ACC112 (cell line): ENCODE results near the gene PABPC4L.

Experiments used
- H2AFZ ChIP-seq: fragments of 200-600 bp; sonication (generic); one replicate; pipeline ENCODE4 v1.6.0; 2017; ENCODE audit warnings: antibody characterized with exemption, low read length; ENCODE audit not compliant: unreplicated experiment
- H3K27ac ChIP-seq: fragments of 200-600 bp; sonication (generic); 2 replicates; pipeline ENCODE4 v1.5.1; 2014; ENCODE audit warnings: low read depth, mild to moderate bottlenecking, antibody characterized with exemption, low read length, moderate library complexity
- H3K27me3 ChIP-seq: fragments of 200-600 bp; sonication (generic); 2 replicates; pipeline ENCODE4 v1.6.1; 2014; ENCODE audit warnings: mild to moderate bottlenecking, antibody characterized with exemption, low read length, moderate library complexity, mixed read lengths; ENCODE audit not compliant: insufficient read depth
- H3K36me3 ChIP-seq: fragments of 200-600 bp; sonication (generic); 2 replicates; pipeline ENCODE4 v1.6.1; 2016; ENCODE audit warnings: mild to moderate bottlenecking, antibody characterized with exemption, low read length, moderate library complexity, mixed read lengths; ENCODE audit not compliant: insufficient read depth
- H3K4me1 ChIP-seq: fragments of 200-600 bp; sonication (generic); one replicate; pipeline ENCODE4 v1.6.1; 2016; ENCODE audit warnings: low read length, mixed read lengths; ENCODE audit not compliant: insufficient read depth, unreplicated experiment, control insufficient read depth
- H3K4me3 ChIP-seq: fragments of 200-600 bp; sonication (generic); 2 replicates; pipeline ENCODE4 v1.5.1; 2014; ENCODE audit warnings: mild to moderate bottlenecking, low read depth, low read length
- H3K79me2 ChIP-seq: fragments of 200-600 bp; sonication (generic); one replicate; pipeline ENCODE4 v1.6.0; 2016; ENCODE audit warnings: low read length; ENCODE audit not compliant: control insufficient read depth, unreplicated experiment, insufficient read depth

PABPC4L gene

DNA sequence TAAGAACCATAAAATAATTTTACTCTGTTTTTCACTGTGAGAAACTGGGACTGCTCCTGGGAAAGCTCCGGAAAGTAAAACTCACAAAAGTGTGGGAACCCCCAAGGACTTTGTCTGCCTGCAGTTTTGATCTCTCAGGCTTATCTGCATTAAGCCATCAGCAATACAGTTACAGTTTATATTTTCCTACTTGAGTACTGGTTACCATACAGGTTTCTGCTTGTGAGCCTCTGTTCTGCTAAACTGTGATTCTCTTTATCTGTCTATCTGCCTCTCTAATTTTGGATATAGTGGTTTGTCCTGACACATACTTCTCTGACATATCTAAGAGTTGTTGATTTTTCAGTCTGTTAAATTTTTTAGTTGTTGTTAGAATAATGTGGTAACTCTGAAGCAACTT, 11.6 kb downstream of the PABPC4L start:
- H3K27me3 ChIP-seq = no peaks in the 10 kb centered on the region
- H3K36me3 ChIP-seq = no peaks in the 10 kb centered on the region
- no peaks in the 10 kb centered on the region for H3K4me1 ChIP-seq
- no peak overlapping the region for H3K4me3 ChIP-seq
- no peak overlapping the region for H3K27ac ChIP-seq
- no peaks in the 10 kb centered on the region for H3K79me2 ChIP-seq
- no peak overlapping the region for H2AFZ ChIP-seq

GRCh38 chr4:134189480-134189879, 12.1 kb downstream of the PABPC4L start:
- no peak overlapping the region for H2AFZ ChIP-seq
- H3K4me3 ChIP-seq = no peak overlapping the region
- H3K27me3 ChIP-seq = no peaks in the 10 kb centered on the region
- H3K27ac ChIP-seq = no peak overlapping the region
- no peaks in the 10 kb centered on the region for H3K36me3 ChIP-seq
- H3K4me1 ChIP-seq = no peaks in the 10 kb centered on the region
- no peaks in the 10 kb centered on the region for H3K79me2 ChIP-seq

DNA sequence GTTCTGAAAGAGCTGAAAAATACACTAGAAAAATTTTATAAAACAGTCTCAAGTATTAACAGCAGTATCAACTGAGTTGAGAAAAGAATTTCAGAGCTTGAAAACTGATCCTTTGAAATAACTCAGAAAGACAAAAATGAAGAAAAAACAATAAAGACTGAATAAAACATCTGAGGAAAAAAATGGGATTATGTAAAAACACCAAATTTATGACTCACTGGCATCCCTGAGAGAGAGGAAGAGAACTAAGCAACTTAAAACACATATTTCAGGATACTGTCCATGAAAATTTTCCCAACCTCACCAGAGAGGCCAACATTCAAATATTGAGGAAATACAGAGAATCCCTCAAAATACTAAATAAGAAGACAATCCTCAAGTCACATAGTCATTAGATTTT, 22.9 kb downstream of the PABPC4L start:
- Histone ChIP-seq H3K36me3 (no peaks in the 10 kb centered on the region), H3K4me3 (no peak overlapping the region), H3K79me2 (no peaks in the 10 kb centered on the region), H3K27ac (no peak overlapping the region), H2AFZ (no peak overlapping the region), H3K27me3 (no peaks in the 10 kb centered on the region), H3K4me1 (no peaks in the 10 kb centered on the region)

DNA sequence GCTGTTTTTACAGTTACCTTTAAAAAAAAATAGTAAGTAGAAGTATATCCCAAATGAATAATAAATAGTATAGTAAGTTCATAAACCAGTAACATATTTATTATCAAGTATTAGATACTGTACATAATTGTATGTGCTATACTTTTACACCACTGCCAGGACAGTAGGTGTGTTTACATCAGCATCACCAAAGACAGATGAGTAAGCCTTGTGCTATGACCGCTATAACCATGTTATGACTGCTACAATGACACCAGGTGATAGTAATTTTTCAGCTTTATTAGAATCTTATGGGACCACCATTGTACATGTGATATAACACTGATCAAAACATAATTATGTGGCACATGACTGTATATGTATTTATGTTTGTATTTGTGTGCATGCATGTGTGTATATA, 27.3 kb downstream of the PABPC4L start:
- Histone ChIP-seq H3K4me1 (no peaks in the 10 kb centered on the region), H3K27ac (no peak overlapping the region), H3K79me2 (no peaks in the 10 kb centered on the region), H3K4me3 (no peak overlapping the region), H3K36me3 (no peaks in the 10 kb centered on the region), H3K27me3 (no peaks in the 10 kb centered on the region), H2AFZ (no peak overlapping the region)

DNA sequence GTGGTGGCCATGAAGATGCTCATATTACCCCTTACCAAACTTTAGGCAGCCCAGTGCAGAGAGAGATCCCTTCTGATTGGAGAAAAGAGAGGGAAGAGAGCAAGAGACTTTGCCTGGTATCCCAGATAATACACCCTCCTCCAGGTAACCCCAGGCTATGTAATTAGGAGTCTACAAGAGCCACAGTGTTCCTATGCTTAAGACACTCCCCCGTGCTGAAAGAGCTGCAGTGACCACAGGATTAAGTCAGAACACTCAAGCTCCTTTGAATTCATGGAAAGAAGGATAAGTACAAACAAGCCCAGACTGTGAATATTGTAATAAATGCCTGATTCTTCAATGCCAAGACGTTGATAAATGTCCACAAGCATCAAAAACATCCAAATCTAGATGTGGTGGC, 41.4 kb downstream of the PABPC4L start:
- no peak overlapping the region for H3K27ac ChIP-seq
- H3K27me3 ChIP-seq = no peaks in the 10 kb centered on the region
- H3K79me2 ChIP-seq = no peaks in the 10 kb centered on the region
- no peaks in the 10 kb centered on the region for H3K36me3 ChIP-seq
- no peak overlapping the region for H3K4me3 ChIP-seq
- no peak overlapping the region for H2AFZ ChIP-seq
- no peaks in the 10 kb centered on the region for H3K4me1 ChIP-seq

- no peaks in the 10 kb centered on the region for H3K4me1 ChIP-seq
- no peaks in the 10 kb centered on the region for H3K79me2 ChIP-seq
- H3K27ac ChIP-seq = no peak overlapping the region
- H3K4me3 ChIP-seq = no peak overlapping the region
- H3K36me3 ChIP-seq = no peaks in the 10 kb centered on the region
- H3K27me3 ChIP-seq = no peaks in the 10 kb centered on the region
- H2AFZ ChIP-seq = no peak overlapping the region
These were observed 47.5 kb downstream of the PABPC4L start for GRCh38 chr4:134154097-134154496.

DNA sequence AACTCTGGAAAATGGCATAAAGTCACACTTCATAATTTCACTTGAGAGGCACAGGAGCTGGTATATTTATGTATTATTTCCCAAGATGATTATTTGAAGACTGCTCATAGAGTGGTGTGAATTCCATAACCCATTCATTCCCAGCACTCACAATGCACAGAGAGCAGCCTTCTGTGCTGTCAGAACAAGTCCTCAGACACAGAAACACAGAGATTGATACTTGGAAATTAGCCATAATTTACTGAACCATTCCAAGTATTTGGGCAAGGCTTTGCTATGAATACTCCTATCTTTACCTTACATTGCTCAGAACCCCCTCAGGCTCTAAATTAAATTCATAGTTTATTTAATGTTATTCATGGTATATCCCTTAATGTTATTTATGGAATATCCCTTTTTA, 53.6 kb downstream of the PABPC4L start:
- Histone ChIP-seq H2AFZ (no peak overlapping the region), H3K27me3 (no peaks in the 10 kb centered on the region), H3K36me3 (no peaks in the 10 kb centered on the region), H3K27ac (no peak overlapping the region), H3K4me1 (no peaks in the 10 kb centered on the region), H3K4me3 (no peak overlapping the region), H3K79me2 (no peaks in the 10 kb centered on the region)
